ENCODE results near the gene HAND2. TPM values are rescaled to one million over a fixed set of nuclear protein-coding genes. Genes with fewer than 3 reads are reported as not detected.

HAND2 gene
- total RNA-seq, 2 donors from 2014 or later: not detected

- H3K9me3 ChIP-seq (ENCODE audit: control insufficient read depth, low read length): no peaks in the 10 kb centered on the region
- peaks cover 100% of the 10 kb centered on the region for H3K27me3 ChIP-seq (ENCODE audit: control insufficient read depth, insufficient read depth, low read length, poor library complexity, severe bottlenecking)
- DNase-seq: peak; percentile 84
- peak overlapping the region; percentile 24 for H3K4me3 Mint-ChIP-seq
- peaks cover 25% of the 10 kb centered on the region for H3K4me1 Mint-ChIP-seq
- no peak overlapping the region for H3K27ac Mint-ChIP-seq
- H3K4me3 ChIP-seq (ENCODE audit: low read length): no peak overlapping the region
- no peaks in the 10 kb centered on the region for H3K36me3 Mint-ChIP-seq (ENCODE audit: low read depth)
- WGBS, 2 experiments (ENCODE audit: insufficient coverage in 1 of 2, insufficient read length in 1 of 2): 4 to 5% methylated on average over 11 to 22 of the region's 24 CpGs
- no peak overlapping the region for H3K9ac ChIP-seq (ENCODE audit: extremely low read depth, low read length, poor library complexity, severe bottlenecking)
- no peak overlapping the region for H3K27ac ChIP-seq (ENCODE audit: low read depth, low read length)
- H3K9me3 Mint-ChIP-seq: no peaks in the 10 kb centered on the region
- H3K27me3 Mint-ChIP-seq (ENCODE audit: insufficient read depth): peaks cover 100% of the 10 kb centered on the region
- no peaks in the 10 kb centered on the region for H3K36me3 ChIP-seq (ENCODE audit: control insufficient read depth, insufficient read depth, low read length)
- peaks cover 8% of the 10 kb centered on the region for H3K4me1 ChIP-seq (ENCODE audit: control insufficient read depth, insufficient read depth, low read length)
- no peak for TF ChIP-seq CTCF (conservative IDR thresholded peaks at IDR 0.05)
Measured at GRCh38 chr4:173517781-173518424, 12.1 kb downstream of the HAND2 start.

- peaks cover 100% of the 10 kb centered on the region for H3K27me3 Mint-ChIP-seq (ENCODE audit: insufficient read depth)
- H3K36me3 ChIP-seq (ENCODE audit: control insufficient read depth, insufficient read depth, low read length): no peaks in the 10 kb centered on the region
- no peaks in the 10 kb centered on the region for H3K36me3 Mint-ChIP-seq (ENCODE audit: low read depth)
- H3K4me3 ChIP-seq (ENCODE audit: low read length): peak overlapping the region; percentile 50
- no peak overlapping the region for H3K27ac ChIP-seq (ENCODE audit: low read depth, low read length)
- peaks cover 5% of the 10 kb centered on the region for H3K4me1 ChIP-seq (ENCODE audit: control insufficient read depth, insufficient read depth, low read length)
- peaks cover 16% of the 10 kb centered on the region for H3K4me1 Mint-ChIP-seq
- no peaks in the 10 kb centered on the region for H3K9me3 Mint-ChIP-seq
- H3K27ac Mint-ChIP-seq: no peak overlapping the region
- peak overlapping the region; percentile 46 for H3K4me3 Mint-ChIP-seq
- no peaks in the 10 kb centered on the region for H3K9me3 ChIP-seq (ENCODE audit: control insufficient read depth, low read length)
- H3K9ac ChIP-seq (ENCODE audit: extremely low read depth, low read length, poor library complexity, severe bottlenecking): no peak overlapping the region
- peaks cover 100% of the 10 kb centered on the region for H3K27me3 ChIP-seq (ENCODE audit: control insufficient read depth, insufficient read depth, low read length, poor library complexity, severe bottlenecking)
- WGBS, 2 experiments (ENCODE audit: insufficient coverage in 1 of 2, insufficient read length in 1 of 2): 3 to 5% methylated on average over 27 to 48 of the region's 48 CpGs
- DNase-seq: peak; percentile 75
- TF ChIP-seq CTCF (conservative IDR thresholded peaks at IDR 0.05): peak; percentile 31
Measured at GRCh38 chr4:173516621-173517524, 13.2 kb downstream of the HAND2 start.

GRCh38 chr4:173515458-173515857 is 14.6 kb downstream of the HAND2 start:
- Histone ChIP-seq H3K9ac (ENCODE audit: extremely low read depth, low read length, poor library complexity, severe bottlenecking) (no peak overlapping the region), H3K9me3 (ENCODE audit: control insufficient read depth, low read length) (no peaks in the 10 kb centered on the region), H3K27me3 (ENCODE audit: control insufficient read depth, insufficient read depth, low read length, poor library complexity, severe bottlenecking) (peaks cover 100% of the 10 kb centered on the region), H3K27ac (ENCODE audit: low read depth, low read length) (no peak overlapping the region), H3K4me3 (ENCODE audit: low read length) (no peak overlapping the region), H3K36me3 (ENCODE audit: control insufficient read depth, insufficient read depth, low read length) (no peaks in the 10 kb centered on the region), H3K4me1 (ENCODE audit: control insufficient read depth, insufficient read depth, low read length) (no peaks in the 10 kb centered on the region)
- DNase-seq: peak; percentile 49
- Mint-ChIP-seq H3K27ac (no peak overlapping the region), H3K27me3 (ENCODE audit: insufficient read depth) (peaks cover 100% of the 10 kb centered on the region), H3K4me3 (no peak overlapping the region), H3K9me3 (peaks cover 4% of the 10 kb centered on the region), H3K36me3 (ENCODE audit: low read depth) (peaks cover 4% of the 10 kb centered on the region), H3K4me1 (peaks cover 16% of the 10 kb centered on the region)
- WGBS, 2 experiments (ENCODE audit: insufficient coverage in 1 of 2, insufficient read length in 1 of 2): 22% methylated on average over 4 of the region's 4 CpGs; no CpG with 5 or more reads in 1 of the 2 experiments
- no peak for TF ChIP-seq CTCF (conservative IDR thresholded peaks at IDR 0.05)
